ENCODE measurements around the gene UBLCP1.
A peak's percentile ranks its signal among the peaks of the same experiment; 100 is the strongest.
"Not testable (repeated sequence)": the region's sequence is repeated elsewhere in the genome, so short reads cannot be mapped to it uniquely, and the experiment has no call there.

Gene UBLCP1

DNA sequence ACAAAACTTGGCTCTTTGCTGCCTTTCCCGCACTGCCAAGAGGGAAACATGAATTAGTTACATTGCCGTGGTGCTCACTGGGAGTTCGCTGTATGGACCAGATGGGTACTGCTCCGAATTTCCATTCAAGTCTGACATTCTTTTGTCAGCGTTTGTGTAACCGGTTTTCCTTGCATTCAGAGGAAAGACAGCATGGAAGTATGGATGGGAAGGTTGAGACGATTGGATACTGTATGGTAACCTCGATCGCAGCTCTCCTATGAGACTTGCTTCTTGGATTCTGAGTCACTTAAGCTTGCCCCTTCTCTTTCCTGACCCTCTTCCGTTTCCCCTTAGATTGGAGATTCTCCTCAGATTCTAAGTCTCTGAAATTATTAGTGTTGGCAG is 625 bp upstream of the UBLCP1 start:
- Histone ChIP-seq H3K36me3 (ENCODE audit: insufficient read depth, low read length) (no peaks in the 10 kb centered on the region), H3K9me3 (ENCODE audit: low read depth, low read length) (no peaks in the 10 kb centered on the region), H3K27ac (peak overlapping the region; percentile 86), H3K4me3 (peak overlapping the region; percentile 83), H3K9ac (ENCODE audit: insufficient read length) (peak overlapping the region; percentile 91)
- no peak for DNase-seq (ENCODE audit: low read depth, low spot score)
- TF ChIP-seq FOXP2 (optimal IDR thresholded peaks at IDR 0.05; ENCODE audit: control extremely low read depth, extremely low read length, insufficient read depth) (no peak), POLR2AphosphoS5 (IDR thresholded peaks at IDR 0.05; ENCODE audit: borderline replicate concordance, low read depth, low read length) (no peak), EZH2 (IDR thresholded peaks at IDR 0.05) (no peak)

DNA sequence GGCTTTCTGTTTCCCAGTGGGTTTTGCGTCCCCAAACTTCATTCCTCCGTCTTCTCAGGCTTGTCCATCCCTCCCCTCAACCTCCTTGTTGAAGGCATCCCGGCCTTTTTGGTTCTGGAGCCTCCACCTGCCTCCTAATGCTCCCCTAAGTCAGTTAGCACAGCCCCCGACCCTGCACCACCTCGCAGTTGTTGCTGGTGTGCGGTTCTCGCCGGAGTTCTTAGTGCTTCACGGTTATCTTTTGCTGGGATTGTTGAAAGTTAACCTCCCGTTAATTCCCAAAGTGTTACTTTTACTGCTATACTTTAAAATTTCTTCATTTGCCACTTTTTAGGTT is 447 bp downstream of the UBLCP1 start:
- no peak overlapping the region for H3K27ac ChIP-seq
- H3K4me3 ChIP-seq: peak overlapping the region; percentile 83
- no peaks in the 10 kb centered on the region for H3K9me3 ChIP-seq (ENCODE audit: low read depth, low read length)
- peak overlapping the region; percentile 91 for H3K9ac ChIP-seq (ENCODE audit: insufficient read length)
- no peaks in the 10 kb centered on the region for H3K36me3 ChIP-seq (ENCODE audit: insufficient read depth, low read length)
- TF ChIP-seq EZH2 (IDR thresholded peaks at IDR 0.05): no peak
- TF ChIP-seq FOXP2 (optimal IDR thresholded peaks at IDR 0.05; ENCODE audit: control extremely low read depth, extremely low read length, insufficient read depth): no peak
- no peak for TF ChIP-seq POLR2AphosphoS5 (IDR thresholded peaks at IDR 0.05; ENCODE audit: borderline replicate concordance, low read depth, low read length)
- DNase-seq (ENCODE audit: low read depth, low spot score): no peak

DNA sequence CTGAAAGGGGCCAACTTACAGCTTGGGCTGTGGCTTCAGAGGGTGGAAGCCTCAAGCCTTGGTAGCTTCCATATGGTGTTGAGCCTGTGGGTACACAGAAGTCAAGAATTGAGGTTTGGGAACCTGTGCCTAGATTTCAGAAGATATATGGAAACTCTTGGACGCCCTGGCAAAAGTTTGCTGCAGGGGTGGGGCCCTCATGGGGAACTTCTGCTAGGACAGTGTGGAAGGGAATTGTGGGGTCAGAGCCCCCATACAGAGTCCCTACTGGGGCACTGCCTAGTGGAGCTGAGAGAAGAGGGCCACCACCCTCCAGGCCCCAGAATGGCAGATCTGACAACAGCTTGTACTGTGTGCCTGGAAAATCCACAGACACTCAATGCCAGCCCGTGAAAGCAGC is 3.7 kb downstream of the UBLCP1 start:
- peaks cover 13% of the 10 kb centered on the region for H3K36me3 ChIP-seq (ENCODE audit: insufficient read depth, low read length)
- H3K4me3 ChIP-seq; DNase-seq (ENCODE audit: low read depth, low spot score); H3K27ac ChIP-seq; H3K9ac ChIP-seq (ENCODE audit: insufficient read length); H3K9me3 ChIP-seq (ENCODE audit: low read depth, low read length): not testable (repeated sequence)

DNA sequence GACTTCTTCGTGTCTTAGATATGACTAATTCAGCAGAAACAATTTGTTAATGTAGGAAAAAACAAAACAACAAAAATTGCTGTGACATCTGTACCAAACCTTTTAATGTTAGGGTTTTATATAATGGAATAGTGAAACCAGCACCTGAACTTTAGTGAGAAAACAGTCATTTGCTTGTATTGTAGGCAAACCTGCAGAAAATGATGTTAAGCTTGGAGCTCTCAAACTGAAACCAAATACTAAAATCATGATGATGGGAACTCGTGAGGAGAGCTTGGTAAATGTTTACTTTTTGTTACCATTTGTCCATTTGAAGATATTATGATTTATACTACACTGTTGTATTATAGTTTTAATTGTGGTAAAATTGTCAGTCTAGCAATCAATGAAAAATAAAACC is 6.6 kb downstream of the UBLCP1 start:
- no peak for DNase-seq (ENCODE audit: low read depth, low spot score)
- H3K4me3 ChIP-seq: no peak overlapping the region
- no peak overlapping the region for H3K27ac ChIP-seq
- peak overlapping the region; percentile 8 for H3K9ac ChIP-seq (ENCODE audit: insufficient read length)
- no peaks in the 10 kb centered on the region for H3K9me3 ChIP-seq (ENCODE audit: low read depth, low read length)
- TF ChIP-seq POLR2AphosphoS5 (IDR thresholded peaks at IDR 0.05; ENCODE audit: borderline replicate concordance, low read depth, low read length) (no peak), FOXP2 (optimal IDR thresholded peaks at IDR 0.05; ENCODE audit: control extremely low read depth, extremely low read length, insufficient read depth) (no peak), EZH2 (IDR thresholded peaks at IDR 0.05) (no peak)
- peaks cover 35% of the 10 kb centered on the region for H3K36me3 ChIP-seq (ENCODE audit: insufficient read depth, low read length)

DNA sequence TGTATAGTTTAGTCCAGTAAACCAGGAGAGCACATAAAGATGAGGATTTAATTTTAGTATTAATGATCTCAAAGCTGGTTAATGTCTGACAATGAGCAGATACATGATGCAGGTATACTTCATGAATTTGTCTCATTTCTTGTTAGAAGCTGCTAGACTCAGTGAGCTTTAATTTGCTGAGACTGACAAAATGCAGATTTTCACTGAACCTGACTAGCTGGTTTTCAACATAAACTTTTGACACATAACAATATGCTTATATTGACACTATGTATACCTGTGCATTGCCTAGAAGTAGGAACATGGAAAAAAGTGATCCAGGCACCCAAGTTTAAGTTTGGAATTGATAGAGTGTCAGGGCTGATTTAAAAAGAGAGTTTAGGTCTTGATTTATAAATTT is 10.8 kb downstream of the UBLCP1 start:
- TF ChIP-seq EZH2 (IDR thresholded peaks at IDR 0.05) (no peak), POLR2AphosphoS5 (IDR thresholded peaks at IDR 0.05; ENCODE audit: borderline replicate concordance, low read depth, low read length) (no peak), FOXP2 (optimal IDR thresholded peaks at IDR 0.05; ENCODE audit: control extremely low read depth, extremely low read length, insufficient read depth) (no peak)
- H3K9me3 ChIP-seq (ENCODE audit: low read depth, low read length): no peaks in the 10 kb centered on the region
- H3K27ac ChIP-seq: no peak overlapping the region
- H3K9ac ChIP-seq (ENCODE audit: insufficient read length): no peak overlapping the region
- peaks cover 55% of the 10 kb centered on the region for H3K36me3 ChIP-seq (ENCODE audit: insufficient read depth, low read length)
- DNase-seq (ENCODE audit: low read depth, low spot score): no peak
- no peak overlapping the region for H3K4me3 ChIP-seq

DNA sequence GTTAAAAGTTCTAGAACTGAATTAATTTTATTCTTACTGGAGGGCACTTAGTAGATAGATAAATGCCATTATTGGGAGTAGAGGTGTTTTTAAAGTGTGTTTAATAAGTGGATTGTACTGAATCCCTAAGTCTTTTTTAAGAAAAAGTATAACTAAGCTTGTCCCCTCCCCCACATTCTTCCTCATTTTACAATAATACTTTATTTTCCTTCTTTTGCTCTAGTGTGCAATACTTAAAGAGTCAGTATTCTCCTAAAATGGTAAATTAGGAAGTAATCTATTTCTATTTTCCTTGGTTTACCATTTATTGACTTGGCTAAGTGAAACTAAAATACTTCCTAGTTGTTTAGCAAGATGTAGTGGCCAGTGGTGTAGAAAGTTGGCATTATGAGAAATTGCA is 11.6 kb downstream of the UBLCP1 start:
- DNase-seq (ENCODE audit: low read depth, low spot score): no peak
- Histone ChIP-seq H3K9me3 (ENCODE audit: low read depth, low read length) (no peaks in the 10 kb centered on the region), H3K9ac (ENCODE audit: insufficient read length) (no peak overlapping the region), H3K36me3 (ENCODE audit: insufficient read depth, low read length) (peaks cover 57% of the 10 kb centered on the region), H3K4me3 (no peak overlapping the region), H3K27ac (no peak overlapping the region)
- TF ChIP-seq FOXP2 (optimal IDR thresholded peaks at IDR 0.05; ENCODE audit: control extremely low read depth, extremely low read length, insufficient read depth) (no peak), EZH2 (IDR thresholded peaks at IDR 0.05) (no peak), POLR2AphosphoS5 (IDR thresholded peaks at IDR 0.05; ENCODE audit: borderline replicate concordance, low read depth, low read length) (no peak)

- peak; percentile 14 for DNase-seq (ENCODE audit: low read depth, low spot score)
- H3K36me3 ChIP-seq (ENCODE audit: insufficient read depth, low read length): peaks cover 10% of the 10 kb centered on the region
- H3K4me3 ChIP-seq: no peak overlapping the region
- H3K9ac ChIP-seq (ENCODE audit: insufficient read length): no peak overlapping the region
- H3K9me3 ChIP-seq (ENCODE audit: low read depth, low read length): no peaks in the 10 kb centered on the region
- TF ChIP-seq FOXP2 (optimal IDR thresholded peaks at IDR 0.05; ENCODE audit: control extremely low read depth, extremely low read length, insufficient read depth) (no peak), POLR2AphosphoS5 (IDR thresholded peaks at IDR 0.05; ENCODE audit: borderline replicate concordance, low read depth, low read length) (no peak), EZH2 (IDR thresholded peaks at IDR 0.05) (no peak)
- no peak overlapping the region for H3K27ac ChIP-seq
Measured at GRCh38 chr5:159286420-159287035, 23.4 kb downstream of the UBLCP1 start.

DNA sequence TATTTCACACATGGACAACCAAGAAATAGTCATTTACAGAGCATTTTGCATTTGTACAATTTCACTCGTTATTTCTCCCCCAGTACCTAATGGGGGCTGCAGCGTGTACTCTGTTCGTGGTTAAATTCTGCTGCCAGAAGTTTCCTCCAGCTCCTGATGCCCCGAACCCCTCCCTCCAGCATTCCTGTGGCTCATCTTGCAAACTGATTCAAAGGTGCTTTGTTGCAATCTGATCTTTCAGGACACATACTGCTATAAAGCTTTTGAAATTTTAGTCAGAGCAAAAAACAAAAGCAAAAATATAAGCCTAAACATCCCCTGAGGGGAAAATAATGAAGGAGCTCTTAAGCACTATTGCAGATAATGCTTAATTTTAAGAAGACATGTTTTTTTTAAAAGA is 27.7 kb downstream of the UBLCP1 start:
- no peak for DNase-seq (ENCODE audit: low read depth, low spot score)
- Histone ChIP-seq H3K4me3 (no peak overlapping the region), H3K9ac (ENCODE audit: insufficient read length) (no peak overlapping the region), H3K27ac (no peak overlapping the region), H3K9me3 (ENCODE audit: low read depth, low read length) (no peaks in the 10 kb centered on the region), H3K36me3 (ENCODE audit: insufficient read depth, low read length) (no peaks in the 10 kb centered on the region)
- TF ChIP-seq POLR2AphosphoS5 (IDR thresholded peaks at IDR 0.05; ENCODE audit: borderline replicate concordance, low read depth, low read length) (no peak), EZH2 (IDR thresholded peaks at IDR 0.05) (no peak), FOXP2 (optimal IDR thresholded peaks at IDR 0.05; ENCODE audit: control extremely low read depth, extremely low read length, insufficient read depth) (no peak)

GRCh38 chr5:159294921-159295320 is 31.8 kb downstream of the UBLCP1 start:
- Histone ChIP-seq H3K27ac (no peak overlapping the region), H3K4me3 (no peak overlapping the region), H3K36me3 (ENCODE audit: insufficient read depth, low read length) (no peaks in the 10 kb centered on the region), H3K9ac (ENCODE audit: insufficient read length) (no peak overlapping the region), H3K9me3 (ENCODE audit: low read depth, low read length) (no peaks in the 10 kb centered on the region)
- TF ChIP-seq POLR2AphosphoS5 (IDR thresholded peaks at IDR 0.05; ENCODE audit: borderline replicate concordance, low read depth, low read length) (no peak), EZH2 (IDR thresholded peaks at IDR 0.05) (no peak), FOXP2 (optimal IDR thresholded peaks at IDR 0.05; ENCODE audit: control extremely low read depth, extremely low read length, insufficient read depth) (no peak)
- no peak for DNase-seq (ENCODE audit: low read depth, low spot score)

GRCh38 chr5:159297300-159297699 is 34.2 kb downstream of the UBLCP1 start:
- H3K27ac ChIP-seq; H3K9ac ChIP-seq (ENCODE audit: insufficient read length); H3K36me3 ChIP-seq (ENCODE audit: insufficient read depth, low read length); H3K9me3 ChIP-seq (ENCODE audit: low read depth, low read length); DNase-seq (ENCODE audit: low read depth, low spot score); H3K4me3 ChIP-seq: not testable (repeated sequence)
